HCT116 (cell line): ENCODE data around the gene NOS3.

Experiments used
- CEBPB ChIP-seq: IDR thresholded peaks from 2 replicates; pipeline ENCODE4 v1.6.1; 2012; ENCODE audit warnings: low read depth
- EZH2 ChIP-seq: fragments of 200-600 bp; sonication (generic); IDR thresholded peaks from 2 replicates; pipeline ENCODE4 v1.6.1; 2017; ENCODE audit warnings: antibody characterized with exemption, mixed run types
- POLR2A ChIP-seq: IDR thresholded peaks from 2 replicates; pipeline ENCODE4 v1.7.0; 2011; ENCODE audit warnings: borderline replicate concordance; ENCODE audit not compliant: insufficient read depth, insufficient read length; ENCODE audit errors: extremely low read depth
- POLR2AphosphoS5 ChIP-seq: IDR thresholded peaks from 2 replicates; pipeline ENCODE4 v1.6.1; 2011; ENCODE audit warnings: mild to moderate bottlenecking, low read depth, low read length, moderate library complexity
- SIN3A ChIP-seq: IDR thresholded peaks from 2 replicates; pipeline ENCODE4 v1.6.1; 2012; ENCODE audit warnings: low read depth
- SRF ChIP-seq: IDR thresholded peaks from 2 replicates; pipeline ENCODE4 v1.6.1; 2012; ENCODE audit warnings: low read depth
- YY1 ChIP-seq: IDR thresholded peaks from 2 replicates; pipeline ENCODE4 v1.6.1; 2011; ENCODE audit warnings: low read length, low read depth, moderate library complexity, mild to moderate bottlenecking; ENCODE audit not compliant: insufficient replicate concordance; ENCODE audit errors: extremely low read depth
- ZNF274 ChIP-seq: fragments of 200-500 bp; sonication (Bioruptor generic); IDR thresholded peaks from 2 replicates; pipeline ENCODE4 v1.6.1; 2014; ENCODE audit warnings: mild to moderate bottlenecking, low read depth, low read length, inconsistent platforms
- TF ChIP-seq, protein P1 (sequence below), 3 experiments: fragments of 200-600 bp in 1 of 3; sonication (generic) in 1 of 3; IDR thresholded peaks in 2 of 3; conservative IDR thresholded peaks in 1 of 3; 2 replicates each; pipeline ENCODE4 v1.5.1; 2012 to 2017; ENCODE audit warnings: low read depth in 2 of 3, low read length in 2 of 3, antibody characterized with exemption in 1 of 3, borderline replicate concordance in 1 of 3, control low read depth in 1 of 3, mild to moderate bottlenecking in 1 of 3, mixed read lengths in 1 of 3, mixed run types in 1 of 3, moderate library complexity in 1 of 3; ENCODE audit not compliant: insufficient read depth in 1 of 3
- TF ChIP-seq, protein P2 (sequence below): IDR thresholded peaks from 2 replicates; pipeline ENCODE4 v1.6.1; 2011; ENCODE audit warnings: mild to moderate bottlenecking, low read length, moderate library complexity; ENCODE audit not compliant: insufficient replicate concordance; ENCODE audit errors: extremely low read depth
- TF ChIP-seq, protein P3 (sequence below): IDR thresholded peaks from 2 replicates; pipeline ENCODE4 v1.6.1; 2012
- TF ChIP-seq, protein P4 (sequence below): IDR thresholded peaks from 2 replicates; pipeline ENCODE4 v1.6.1; 2012

DNA sequence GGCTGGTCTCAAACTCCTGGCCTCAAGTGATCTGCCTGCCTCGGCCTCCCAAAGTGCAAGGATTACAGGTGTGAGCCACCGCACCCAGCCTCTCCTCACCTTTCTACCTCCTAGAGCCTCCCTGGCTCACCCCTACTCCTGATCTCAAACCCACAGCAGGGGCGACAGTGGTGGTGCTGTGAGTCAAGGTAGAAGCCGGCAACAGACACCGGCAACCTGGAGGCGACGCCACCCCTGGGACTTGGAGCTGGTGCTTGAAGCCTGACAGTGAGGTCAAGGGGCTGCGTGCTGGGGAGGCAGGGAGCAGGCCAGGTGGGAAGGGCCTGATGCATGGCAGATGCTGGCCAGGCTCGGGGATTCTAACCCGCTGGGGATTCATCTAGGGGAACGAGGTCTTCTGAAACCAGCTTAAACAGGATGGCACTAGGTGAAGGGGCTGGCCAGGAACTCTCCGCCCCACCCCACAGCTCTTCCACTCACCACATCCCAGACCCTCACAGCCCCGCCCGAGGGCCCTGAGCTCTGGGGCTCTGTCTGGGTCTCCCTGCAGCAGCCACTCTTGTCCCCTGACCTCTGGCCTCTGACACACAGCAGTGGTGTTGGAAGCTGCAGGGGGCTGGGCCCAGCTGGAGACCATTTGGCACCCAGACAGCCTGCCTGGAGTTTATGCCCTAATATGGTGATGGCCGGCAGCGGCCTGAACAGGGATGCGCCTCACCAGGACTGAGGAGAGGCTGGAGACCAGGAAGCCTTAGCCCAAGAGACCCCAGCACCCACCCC lies 29.1 kb upstream of the NOS3 start:
- TF ChIP-seq, protein P1, sequence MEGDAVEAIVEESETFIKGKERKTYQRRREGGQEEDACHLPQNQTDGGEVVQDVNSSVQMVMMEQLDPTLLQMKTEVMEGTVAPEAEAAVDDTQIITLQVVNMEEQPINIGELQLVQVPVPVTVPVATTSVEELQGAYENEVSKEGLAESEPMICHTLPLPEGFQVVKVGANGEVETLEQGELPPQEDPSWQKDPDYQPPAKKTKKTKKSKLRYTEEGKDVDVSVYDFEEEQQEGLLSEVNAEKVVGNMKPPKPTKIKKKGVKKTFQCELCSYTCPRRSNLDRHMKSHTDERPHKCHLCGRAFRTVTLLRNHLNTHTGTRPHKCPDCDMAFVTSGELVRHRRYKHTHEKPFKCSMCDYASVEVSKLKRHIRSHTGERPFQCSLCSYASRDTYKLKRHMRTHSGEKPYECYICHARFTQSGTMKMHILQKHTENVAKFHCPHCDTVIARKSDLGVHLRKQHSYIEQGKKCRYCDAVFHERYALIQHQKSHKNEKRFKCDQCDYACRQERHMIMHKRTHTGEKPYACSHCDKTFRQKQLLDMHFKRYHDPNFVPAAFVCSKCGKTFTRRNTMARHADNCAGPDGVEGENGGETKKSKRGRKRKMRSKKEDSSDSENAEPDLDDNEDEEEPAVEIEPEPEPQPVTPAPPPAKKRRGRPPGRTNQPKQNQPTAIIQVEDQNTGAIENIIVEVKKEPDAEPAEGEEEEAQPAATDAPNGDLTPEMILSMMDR (IDR thresholded peaks at IDR 0.05 in 2 of 3, conservative IDR thresholded peaks at IDR 0.05 in 1 of 3; ENCODE audit: borderline replicate concordance in 1 of 3, insufficient read depth in 1 of 3, low read depth in 2 of 3, low read length in 2 of 3): no peak
- TF ChIP-seq SRF (no peak), ZNF274 (no peak), CEBPB (no peak), EZH2 (no peak), POLR2A (no peak), POLR2AphosphoS5 (no peak), YY1 (no peak), SIN3A (no peak)
- TF ChIP-seq, protein P2, sequence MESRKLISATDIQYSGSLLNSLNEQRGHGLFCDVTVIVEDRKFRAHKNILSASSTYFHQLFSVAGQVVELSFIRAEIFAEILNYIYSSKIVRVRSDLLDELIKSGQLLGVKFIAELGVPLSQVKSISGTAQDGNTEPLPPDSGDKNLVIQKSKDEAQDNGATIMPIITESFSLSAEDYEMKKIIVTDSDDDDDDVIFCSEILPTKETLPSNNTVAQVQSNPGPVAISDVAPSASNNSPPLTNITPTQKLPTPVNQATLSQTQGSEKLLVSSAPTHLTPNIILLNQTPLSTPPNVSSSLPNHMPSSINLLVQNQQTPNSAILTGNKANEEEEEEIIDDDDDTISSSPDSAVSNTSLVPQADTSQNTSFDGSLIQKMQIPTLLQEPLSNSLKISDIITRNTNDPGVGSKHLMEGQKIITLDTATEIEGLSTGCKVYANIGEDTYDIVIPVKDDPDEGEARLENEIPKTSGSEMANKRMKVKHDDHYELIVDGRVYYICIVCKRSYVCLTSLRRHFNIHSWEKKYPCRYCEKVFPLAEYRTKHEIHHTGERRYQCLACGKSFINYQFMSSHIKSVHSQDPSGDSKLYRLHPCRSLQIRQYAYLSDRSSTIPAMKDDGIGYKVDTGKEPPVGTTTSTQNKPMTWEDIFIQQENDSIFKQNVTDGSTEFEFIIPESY: no peak
- TF ChIP-seq, protein P3, sequence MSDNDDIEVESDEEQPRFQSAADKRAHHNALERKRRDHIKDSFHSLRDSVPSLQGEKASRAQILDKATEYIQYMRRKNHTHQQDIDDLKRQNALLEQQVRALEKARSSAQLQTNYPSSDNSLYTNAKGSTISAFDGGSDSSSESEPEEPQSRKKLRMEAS: no peak
- TF ChIP-seq, protein P4, sequence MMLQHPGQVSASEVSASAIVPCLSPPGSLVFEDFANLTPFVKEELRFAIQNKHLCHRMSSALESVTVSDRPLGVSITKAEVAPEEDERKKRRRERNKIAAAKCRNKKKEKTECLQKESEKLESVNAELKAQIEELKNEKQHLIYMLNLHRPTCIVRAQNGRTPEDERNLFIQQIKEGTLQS: no peak
